HG03139 (cell line): ENCODE results near the gene ARHGAP40.

Experiments used
- ATAC-seq: cut with Tn5 transposase; IDR thresholded peaks from one replicate; pipeline ENCODE4 v1.9.1; 2021; ENCODE audit not compliant: unreplicated experiment

Gene ARHGAP40

DNA sequence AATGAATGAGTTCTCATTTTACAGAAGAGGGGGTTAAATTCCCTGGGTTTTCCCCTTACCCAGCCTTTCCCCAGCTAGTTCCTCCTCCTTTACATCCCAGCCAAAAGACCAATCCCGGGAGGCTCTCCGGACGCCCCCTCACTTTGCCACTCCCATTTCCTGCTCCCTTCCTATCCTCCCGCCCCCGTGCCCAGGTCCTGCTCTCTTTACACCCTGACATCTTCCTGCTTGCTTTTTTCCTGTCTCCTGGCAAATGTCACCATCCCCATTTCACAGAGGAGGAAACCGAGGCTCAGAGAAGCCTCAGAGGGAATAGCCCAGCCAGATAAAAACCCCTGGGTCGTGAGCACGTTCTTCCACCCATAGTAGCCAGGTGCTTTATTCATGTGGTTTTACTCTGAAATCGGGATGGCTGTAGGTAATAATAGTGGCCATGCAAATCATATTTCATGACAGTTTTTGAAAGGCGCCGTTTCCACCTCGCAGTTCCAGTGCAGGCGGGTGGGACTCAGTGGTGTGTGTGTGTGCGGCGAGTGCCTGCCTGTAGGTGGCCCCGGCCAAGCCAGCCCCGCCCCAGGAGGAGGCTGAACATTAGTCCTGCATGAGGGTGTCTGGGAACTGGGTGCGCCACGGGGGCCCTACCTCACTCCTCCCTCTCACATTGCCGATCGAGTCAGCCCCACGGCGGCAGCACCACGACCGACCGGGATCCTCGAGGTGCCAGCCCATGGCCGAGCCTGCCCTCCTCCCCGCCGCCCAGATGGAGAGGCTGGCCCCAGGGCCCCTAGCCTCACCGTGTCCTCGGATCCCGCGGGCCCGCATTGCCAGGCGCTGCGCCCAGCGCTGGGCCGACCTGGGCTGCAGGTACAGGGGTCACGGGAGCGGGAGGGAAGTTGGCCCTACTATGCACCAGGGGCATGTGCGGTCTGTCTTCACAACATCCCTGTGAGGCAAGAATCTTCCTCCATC lies at the start of gene ARHGAP40:
Gene ARHGAP40, plus strand, starts transcription at position 594 of the 969 bp plus-strand sequence.
- ATAC-seq = no peak

DNA sequence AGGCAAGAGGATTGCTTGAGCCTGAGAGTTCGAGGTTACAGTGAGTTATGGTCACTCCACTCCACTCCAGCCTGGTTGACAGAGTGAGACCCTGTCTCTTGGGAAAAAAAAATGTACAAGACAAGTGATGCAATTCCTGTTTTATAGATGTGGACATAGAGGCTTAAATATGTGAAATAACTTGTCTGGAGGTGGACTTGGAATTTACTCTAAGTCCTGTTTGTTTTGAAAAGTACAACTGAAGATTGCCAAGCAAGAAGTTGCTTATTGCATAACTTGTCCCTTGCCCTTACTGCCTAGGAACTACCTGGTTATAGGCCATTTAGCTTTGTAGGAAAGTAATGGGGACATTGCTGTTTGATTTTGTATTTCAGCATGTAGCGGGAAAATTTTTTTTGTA lies 46.6 kb upstream of the ARHGAP40 start:
- no peak for ATAC-seq

DNA sequence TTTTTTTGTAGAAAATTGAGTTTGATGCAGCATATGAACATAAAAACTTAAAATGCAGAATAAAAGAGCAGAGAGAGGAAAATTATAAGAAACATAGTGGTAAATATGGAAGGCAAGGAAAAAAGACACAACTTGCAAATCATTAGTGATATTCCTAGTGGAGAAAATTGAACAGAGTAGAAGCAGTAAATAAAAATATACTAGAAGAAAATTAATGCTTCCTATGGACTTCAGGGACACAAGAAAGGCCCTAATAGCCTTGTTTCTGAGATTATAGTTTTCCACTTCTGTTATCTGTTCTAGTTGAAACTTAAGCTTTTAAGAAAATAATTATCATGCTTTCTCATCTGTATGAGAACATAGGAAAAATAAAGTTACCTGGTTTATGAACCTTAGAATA lies 46.2 kb upstream of the ARHGAP40 start:
- ATAC-seq = no peak

DNA sequence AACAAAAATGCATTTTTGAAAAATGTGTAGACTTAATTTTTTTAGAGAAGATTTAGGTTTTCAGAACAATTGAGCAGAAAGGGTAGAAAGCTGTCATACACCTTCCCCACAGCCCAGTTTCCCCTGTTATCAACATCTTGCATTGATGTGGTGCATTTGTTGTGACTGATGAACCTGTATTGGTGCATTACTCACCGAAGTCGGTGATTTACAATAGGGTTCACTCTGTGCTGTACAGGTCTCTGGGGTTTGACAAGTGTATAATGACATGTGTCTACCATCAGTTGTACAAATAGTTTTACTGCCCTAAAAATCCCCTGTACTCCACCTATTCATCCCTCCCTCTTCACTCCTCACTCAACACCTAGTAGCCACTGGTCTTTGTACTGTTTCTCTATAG lies 44.4 kb upstream of the ARHGAP40 start:
- no peak for ATAC-seq

DNA sequence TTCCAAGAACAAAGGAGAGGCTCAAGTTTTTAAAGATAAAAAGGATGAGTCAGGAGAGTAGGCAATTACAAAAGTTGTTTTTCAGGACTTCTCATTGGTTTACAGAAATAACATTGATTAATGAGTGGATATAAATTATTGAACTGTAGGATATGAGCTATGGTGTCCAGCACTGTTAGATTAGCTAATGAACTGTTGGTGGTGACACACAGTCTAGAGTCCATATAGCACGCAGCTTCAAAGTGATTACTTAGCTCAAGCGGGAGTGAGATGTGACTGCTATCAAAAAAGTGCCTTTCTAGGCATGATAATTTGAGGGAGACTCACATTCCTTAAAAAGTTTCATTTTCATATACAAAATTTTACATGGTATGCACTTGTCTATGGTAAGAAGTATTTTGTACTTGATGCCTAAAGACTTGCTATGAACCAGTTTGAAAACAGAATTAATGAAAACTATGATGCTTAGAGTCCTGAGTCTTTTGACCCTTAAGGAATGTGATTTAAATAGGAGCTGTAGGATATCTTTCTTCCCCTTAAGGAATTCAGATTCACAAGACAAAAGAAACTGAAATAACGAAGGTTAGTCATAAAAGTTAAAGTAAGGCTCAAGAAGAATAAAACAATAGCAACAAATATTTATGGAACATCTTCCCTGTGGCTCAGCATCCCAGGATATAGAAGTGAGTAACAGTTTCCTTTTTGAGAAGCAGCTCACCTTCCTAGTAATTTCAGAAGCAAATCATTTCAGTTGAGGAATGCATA lies 42.8 kb upstream of the ARHGAP40 start:
- no peak for ATAC-seq

DNA sequence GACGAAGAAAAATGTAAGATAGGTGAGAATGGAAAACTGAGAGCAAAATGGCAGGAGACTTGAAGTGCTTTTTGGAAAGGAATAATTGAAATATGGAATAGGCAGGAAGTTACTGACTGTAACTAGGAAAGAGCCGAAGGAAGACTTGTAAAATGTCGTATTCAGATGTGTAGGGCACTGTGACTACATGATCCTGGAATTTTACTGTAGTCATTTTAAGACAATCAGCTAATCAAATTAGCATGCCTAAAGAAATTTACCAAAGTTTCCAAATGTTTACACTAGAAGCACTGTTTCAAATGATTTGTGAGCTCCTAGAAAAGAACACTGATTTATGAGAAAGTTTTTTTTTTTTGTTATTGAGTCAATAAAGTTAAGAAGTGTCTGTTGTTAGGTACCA lies 41.8 kb upstream of the ARHGAP40 start:
- no peak for ATAC-seq

DNA sequence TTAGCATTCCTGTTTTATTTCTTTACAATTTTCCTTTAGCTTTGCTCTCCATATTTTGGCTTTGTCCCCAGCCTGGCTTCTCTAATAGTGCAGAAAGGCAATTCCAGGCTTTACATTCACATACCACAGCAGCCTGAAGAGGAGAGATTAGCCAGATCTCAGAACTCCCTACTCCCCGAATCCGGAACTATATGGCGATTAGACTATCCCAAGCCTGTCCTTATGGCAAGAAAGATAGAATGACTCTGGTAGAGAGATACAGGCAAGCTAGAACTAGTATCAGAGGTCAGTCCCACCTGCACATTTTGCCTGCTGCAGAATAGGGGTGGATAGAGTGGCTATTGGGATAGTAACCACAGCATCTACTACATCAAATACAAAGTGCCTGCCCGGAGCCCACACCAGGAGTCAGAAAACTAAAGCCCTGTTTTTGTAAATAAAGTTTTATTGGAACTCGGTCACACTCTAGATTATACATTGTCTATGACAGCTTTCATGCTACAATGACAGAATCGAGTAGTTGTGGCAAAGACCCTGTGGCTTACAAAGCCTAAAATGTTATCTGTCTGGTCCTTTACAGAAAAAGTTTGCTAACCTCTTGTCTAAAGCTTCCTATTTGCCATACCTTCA lies 37.7 kb upstream of the ARHGAP40 start:
- no peak for ATAC-seq

DNA sequence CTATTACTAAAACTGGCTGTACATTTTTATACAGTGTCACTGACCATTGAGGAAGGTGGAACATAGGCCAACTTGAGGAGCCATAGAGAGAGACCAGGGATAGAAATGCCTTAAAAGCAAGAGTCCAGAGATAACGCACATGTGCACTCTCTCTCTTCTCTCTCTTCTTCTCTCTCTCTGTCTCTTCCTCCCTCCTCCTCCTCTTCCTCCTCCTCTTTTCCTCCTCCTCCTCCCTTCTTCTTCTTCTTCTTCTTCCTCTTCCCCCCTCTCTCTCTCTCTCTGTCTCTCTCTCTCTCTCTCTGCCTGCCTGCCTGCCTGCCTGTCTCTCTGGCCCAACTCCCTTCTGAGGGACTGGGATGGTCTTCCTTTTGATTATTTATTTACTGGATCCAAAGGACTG lies 36.9 kb upstream of the ARHGAP40 start:
- ATAC-seq = no peak

DNA sequence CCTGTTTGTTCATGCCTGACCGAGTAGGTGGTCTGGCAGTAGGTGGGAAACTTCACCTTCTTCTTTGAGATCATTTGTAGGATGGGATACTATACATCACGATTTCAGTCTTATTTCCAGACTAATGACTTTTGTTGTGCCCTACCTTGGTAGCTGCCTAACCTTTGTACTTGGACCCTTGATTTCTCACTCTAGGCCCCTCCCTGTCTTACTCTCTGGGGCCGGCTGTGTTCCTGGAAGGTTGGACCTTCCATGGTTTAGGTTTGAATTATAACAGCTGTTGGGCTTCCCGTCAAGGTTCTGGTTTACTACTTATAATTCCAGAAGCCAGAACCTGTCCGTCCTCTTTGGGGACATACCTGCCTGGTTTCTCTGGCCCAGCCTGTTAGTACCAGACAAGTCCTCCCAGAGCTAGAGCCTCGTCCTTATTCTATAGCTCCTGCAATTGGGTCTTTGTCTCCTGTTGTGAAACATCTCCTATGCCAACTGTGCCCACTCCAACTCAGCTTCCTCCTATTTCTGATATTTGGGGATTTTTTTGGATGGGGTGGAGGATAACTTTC lies 35.5 kb upstream of the ARHGAP40 start:
- no peak for ATAC-seq

DNA sequence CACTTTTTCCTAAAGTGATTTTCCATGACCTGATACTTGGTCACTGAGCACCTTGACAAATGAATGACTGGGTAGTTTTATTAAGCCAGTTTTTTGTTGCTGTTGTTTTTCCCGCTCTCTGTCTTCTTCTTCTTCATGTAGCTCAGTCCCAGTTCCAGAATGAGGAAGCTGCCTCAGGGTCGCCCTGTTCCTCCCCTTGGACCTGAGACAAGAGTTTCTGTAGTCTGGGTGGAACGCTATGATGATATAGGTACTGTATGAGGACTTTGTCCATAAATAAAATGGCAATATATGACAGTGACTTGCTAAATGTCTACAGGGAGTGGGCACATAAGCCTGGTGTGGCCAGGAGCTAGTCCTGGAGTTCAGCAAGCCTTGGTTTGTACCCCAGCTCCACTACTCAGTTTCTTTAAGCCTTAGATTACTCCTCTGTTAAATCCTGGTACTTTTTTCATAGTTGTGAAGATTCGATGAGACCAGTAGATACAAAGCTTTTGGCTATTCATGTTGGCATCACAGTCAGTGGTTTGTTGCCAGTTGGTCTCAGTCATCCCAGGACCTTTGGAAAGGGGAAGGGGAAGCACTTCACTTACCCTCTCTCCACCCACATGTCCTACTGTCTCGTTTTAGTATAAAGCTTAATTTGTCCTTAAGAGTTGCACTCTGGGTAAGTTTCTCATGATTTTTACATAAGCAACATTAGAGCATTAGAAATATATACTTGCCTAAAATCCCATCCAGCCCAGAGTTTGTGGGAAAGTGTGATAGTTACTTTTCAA lies 31.7 kb upstream of the ARHGAP40 start:
- ATAC-seq = no peak

DNA sequence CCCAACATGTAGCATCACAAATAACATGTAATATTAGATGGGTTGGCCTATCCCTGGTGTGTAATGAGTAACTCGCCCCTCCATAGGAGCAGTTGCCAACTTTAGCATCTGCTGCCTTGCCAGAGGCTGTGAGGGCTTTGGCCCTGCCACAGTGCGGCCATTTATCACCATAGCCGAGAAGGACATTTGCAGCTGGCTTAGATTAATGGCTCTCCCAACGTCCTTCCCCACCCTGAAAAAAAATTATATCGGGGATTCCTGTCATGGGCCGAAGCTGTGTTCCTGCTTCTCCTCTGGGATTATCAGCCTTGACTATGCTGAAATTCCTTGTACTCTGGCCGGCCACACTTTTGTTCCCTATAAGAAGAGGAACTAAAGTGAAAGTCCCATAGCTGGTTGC lies 28.2 kb upstream of the ARHGAP40 start:
- ATAC-seq = no peak

DNA sequence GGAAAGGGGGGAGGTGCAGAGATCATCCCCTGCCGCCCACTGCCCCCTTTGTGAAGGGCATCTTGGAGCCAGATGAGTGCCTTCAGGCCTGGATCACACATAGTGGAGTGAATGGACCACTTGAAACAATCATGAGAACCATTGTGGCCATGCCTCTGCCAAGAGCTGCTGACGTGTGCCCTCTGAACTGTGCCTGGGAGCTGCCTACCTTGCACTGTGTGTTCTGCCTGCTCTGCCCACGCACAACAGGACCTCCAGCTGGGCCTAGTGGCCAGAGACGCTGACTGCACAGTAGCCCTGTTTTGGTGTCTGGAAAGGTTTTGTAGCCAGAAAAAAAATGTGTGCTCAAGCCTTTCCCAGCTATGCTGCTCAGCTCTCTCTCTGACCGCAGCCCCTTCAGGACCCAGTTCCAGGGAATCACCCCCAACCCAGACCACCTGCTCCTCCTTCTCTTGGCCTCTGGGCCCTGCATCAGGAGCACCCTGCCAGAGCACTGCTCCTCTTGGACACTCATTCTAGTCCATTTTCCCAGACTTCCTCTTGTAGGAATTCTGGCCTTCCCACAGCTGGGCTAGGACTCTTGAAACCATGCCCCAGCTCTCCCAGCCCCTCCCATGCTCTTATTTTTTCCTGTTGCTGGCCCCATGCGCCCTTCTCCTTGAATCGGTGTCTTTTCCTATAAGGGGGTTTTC lies 22.2 kb upstream of the ARHGAP40 start:
- ATAC-seq = no peak

DNA sequence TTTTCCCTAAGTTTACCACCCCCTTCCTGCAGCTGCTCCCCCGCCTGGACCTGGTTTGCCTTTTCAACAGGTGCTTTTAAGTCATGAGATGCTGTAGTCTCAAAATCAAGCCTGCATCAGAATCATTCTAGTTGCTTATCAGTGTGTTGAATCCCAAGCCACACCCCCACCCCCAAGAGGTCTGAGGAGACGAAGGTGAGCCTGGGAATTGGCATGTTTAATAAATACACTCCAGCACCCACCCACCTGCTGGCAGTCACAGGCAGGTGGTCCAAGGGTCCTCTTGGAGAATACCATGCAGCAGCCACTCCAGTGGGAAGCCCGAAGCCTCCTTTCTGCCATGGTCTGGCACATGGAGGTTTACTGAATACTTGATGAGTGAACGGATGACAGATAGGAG lies 21.7 kb upstream of the ARHGAP40 start:
- no peak for ATAC-seq

DNA sequence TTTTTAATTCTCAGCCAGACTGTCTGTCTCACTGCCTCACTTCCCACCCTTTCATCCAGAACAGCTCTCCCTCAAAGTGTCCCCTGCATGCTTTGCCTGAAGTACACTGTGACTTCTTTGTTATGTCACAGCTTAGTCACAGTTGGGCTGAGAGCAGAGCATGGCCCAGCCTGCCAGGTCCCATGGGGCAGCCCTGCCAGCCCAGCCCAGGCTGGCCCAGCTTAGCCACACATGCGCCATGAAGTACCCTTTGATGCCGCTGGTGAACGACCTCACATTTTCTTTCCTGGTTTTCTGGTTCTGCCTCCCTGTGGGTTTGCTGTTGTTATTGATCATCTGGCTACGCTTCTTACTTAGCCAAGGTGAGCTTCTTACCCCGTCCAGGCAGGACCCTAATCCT lies 20.6 kb upstream of the ARHGAP40 start, which contains the start of gene ADIG:
Gene ADIG, plus strand, starts transcription at position 185 of the 400 bp plus-strand sequence. Its CDS starts 54 bp downstream, at position 239.
- no peak for ATAC-seq

DNA sequence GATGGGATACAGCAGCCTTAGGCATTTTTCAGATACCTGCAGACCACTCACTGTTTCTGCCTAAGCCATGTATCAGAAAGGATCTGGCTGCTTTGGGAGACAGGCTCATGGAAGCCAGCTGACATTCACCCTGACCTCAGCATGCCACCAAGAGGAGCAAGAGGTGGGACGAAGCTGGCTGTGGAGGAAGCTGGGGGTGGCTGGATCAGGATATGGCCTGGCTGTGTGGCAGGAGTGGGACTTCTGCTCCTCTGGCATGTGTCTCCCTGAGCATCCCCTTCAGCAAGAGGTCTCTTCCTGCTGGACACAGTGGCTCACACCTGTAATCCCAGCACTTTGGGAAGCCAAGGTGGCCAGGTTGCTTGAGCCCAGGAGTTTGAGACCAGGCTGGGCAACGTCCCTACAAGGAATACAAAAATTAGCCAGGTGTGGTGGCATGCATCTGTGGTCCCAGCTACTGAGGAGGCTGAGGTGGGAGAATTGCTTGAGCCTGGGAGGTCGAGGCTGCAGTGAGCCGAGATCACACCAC lies 19.7 kb upstream of the ARHGAP40 start:
- ATAC-seq = no peak

DNA sequence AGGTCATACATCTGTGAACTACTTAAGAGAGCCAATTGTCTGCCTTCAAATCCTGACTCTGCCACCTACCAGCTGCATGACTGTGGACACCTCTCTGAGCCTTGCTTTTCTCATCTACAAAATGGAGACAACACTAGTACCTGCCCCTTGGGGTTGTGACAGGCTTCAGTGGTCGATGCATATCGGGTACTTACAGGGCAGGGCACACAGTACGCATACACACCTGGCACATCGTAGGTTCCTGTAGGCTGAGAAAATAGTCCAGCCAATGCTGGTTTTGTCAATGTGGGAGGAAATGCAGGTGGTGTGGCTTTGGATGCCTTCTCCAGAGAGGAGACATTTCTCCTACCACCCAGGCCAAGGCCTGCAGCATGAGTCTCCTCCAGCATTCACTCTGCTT lies 18.3 kb upstream of the ARHGAP40 start:
- ATAC-seq = no peak

DNA sequence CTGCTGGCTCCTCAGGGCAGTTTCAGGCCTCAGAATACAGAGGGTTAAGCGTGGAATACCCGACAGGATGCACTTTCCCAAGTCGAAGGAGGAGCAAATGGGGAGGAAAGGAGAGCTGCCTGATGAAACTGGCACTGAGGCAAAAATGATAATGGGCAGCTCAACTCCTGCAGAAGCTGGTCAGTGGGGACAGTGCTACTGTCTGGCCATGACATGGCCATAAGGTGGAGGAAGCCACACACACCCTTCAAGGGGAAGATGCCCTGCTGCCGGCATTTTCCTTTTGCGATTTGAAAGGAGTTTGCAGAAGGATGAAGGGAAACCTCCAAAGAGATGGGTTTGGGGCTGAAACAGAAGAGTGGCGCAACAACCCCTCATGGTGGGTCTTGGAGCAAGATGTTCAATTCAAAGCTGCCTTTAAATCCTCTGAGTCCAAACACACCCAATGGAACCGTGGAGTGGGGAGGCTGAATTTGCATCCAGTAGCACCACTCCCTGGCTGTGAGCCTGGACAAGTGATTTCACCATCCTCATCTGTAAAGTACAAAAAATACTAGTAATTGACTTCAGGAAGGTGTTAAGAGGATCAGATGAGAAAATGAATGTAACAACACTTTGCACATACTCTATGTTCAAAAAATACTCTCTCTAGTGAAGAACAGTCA lies 17.4 kb upstream of the ARHGAP40 start:
- no peak for ATAC-seq

DNA sequence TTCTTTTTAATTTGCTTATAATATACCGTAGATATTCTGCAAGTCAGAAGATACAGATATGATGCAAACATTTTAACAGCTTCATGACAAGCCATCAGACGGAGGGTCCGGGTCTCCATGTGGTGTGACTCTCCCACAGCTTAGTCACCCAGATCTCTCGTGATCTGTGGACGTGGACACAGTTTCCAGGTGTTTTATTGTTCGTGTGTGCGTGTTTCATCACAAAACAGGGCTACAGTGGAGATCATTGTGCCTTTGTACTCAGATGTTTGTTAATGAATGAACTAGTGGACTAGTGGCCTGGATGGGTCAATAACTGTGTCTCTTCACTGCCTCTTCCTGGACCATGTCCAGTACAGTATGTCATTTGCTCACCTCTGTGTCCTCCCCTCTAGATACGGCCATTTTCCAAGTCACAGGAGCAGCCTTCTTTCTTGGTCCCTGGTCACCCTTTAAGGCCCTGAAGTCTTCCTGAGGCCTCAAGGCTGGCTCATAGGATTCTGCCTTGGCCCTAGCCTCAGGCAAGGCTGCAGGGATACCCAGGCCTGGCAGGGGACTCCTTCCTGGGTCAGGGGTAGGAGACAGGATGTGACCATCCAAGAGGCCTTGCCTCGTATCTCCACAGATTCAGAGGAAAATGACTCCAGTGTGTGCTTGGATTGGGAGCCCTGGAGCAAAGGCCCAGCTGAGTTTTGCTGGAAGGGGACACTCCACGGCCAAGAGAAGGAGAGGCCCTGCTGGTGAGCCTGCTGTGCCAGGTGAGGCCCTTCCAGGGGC lies 16.0 kb upstream of the ARHGAP40 start:
- ATAC-seq = no peak
